ENCODE results near the gene F7.

The F7 gene

GRCh38 chr13:113129921-113130750 lies 24.5 kb downstream of the F7 start:
- no peak for TF ChIP-seq CTCF (IDR thresholded peaks at IDR 0.05; ENCODE audit: low read depth, low read length)

GRCh38 chr13:113135281-113135760 lies 29.7 kb downstream of the F7 start:
- no peak for TF ChIP-seq CTCF (IDR thresholded peaks at IDR 0.05; ENCODE audit: low read depth, low read length)
- H3K4me3 ChIP-seq (replicated peaks in 1 of 2; ENCODE audit: low read depth in 2 of 2, low read length in 2 of 2): no peak overlapping the region
- no peak for DNase-seq (ENCODE audit: low read depth in 2 of 2)

More at GRCh38 chr13:113129921-113130750, 24.5 kb downstream of the F7 start:
- H3K4me3 ChIP-seq (replicated peaks in 1 of 2; ENCODE audit: low read depth in 2 of 2, low read length in 2 of 2): peak overlapping the region; percentile 10 to 24
- DNase-seq (ENCODE audit: low read depth in 2 of 2): peak; percentile 34 to 44

- no peak overlapping the region for H3K4me3 ChIP-seq (replicated peaks in 1 of 2; ENCODE audit: low read depth in 2 of 2, low read length in 2 of 2)
- TF ChIP-seq CTCF (IDR thresholded peaks at IDR 0.05; ENCODE audit: low read depth, low read length): no peak
- DNase-seq (ENCODE audit: low read depth in 2 of 2): no peak
Observed at GRCh38 chr13:113137691-113138298, 32.2 kb downstream of the F7 start.

GRCh38 chr13:113138792-113139551 lies 33.4 kb downstream of the F7 start:
- no peak overlapping the region for H3K4me3 ChIP-seq (replicated peaks in 1 of 2; ENCODE audit: low read depth in 2 of 2, low read length in 2 of 2)
- no peak for TF ChIP-seq CTCF (IDR thresholded peaks at IDR 0.05; ENCODE audit: low read depth, low read length)
- DNase-seq (ENCODE audit: low read depth in 2 of 2): no peak

- TF ChIP-seq CTCF (IDR thresholded peaks at IDR 0.05; ENCODE audit: low read depth, low read length): no peak
- no peak overlapping the region for H3K4me3 ChIP-seq (replicated peaks in 1 of 2; ENCODE audit: low read depth in 2 of 2, low read length in 2 of 2)
- DNase-seq (ENCODE audit: low read depth in 2 of 2): no peak
Observed at GRCh38 chr13:113139577-113139976, 34.0 kb downstream of the F7 start.

DNA sequence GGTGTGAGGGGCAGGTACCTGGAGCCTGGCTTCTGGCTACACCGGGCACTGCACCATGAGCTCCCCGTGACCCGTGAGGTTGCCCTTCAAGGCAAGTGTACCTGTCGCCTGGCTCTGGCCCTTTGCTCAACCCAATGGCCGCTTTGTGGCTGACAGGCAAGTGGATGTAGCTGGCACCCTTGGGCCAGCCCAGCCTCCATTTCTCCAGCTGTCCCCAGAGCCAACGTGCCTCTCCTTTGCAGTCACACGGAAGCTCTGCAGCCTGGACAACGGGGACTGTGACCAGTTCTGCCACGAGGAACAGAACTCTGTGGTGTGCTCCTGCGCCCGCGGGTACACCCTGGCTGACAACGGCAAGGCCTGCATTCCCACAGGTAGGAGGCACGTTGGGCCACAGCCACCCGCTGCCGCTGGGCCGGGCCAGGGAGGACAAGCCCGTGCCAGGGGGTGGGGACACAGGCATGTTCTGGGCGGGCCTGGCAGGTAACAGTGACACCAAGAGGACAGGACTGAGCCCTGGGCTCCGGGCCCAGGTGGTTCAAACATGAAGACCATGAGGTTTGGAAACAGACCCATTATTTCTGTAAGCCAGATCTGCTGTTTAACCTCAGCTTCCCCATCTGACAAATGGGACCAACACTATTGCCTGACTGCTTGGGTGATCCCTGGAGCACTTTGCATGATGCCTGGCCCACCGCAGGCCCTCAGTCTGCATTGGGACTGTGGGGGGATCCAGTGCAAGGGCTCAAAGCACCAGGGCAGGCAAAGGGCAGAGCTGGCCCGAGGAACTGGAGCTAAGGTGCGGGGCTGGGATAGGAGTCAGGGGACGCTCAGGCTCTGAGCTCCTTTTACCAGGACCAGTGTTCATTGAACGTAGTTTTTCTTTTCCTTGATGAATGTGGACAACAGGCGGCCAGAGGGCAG lies 35.3 kb downstream of the F7 start:
- no peak overlapping the region for H3K4me3 ChIP-seq (replicated peaks in 1 of 2; ENCODE audit: low read depth in 2 of 2, low read length in 2 of 2)
- no peak for TF ChIP-seq CTCF (IDR thresholded peaks at IDR 0.05; ENCODE audit: low read depth, low read length)
- no peak for DNase-seq (ENCODE audit: low read depth in 2 of 2)
